BLaER1 treated with 17β-estradiol and CSF1 and Interleukin-3, amounts not matched to agents 10 nM and 100 nM (cell line): ENCODE measurements around the gene BCL7B.
"Not testable (repeated sequence)": the region's sequence is repeated elsewhere in the genome, so short reads cannot be mapped to it uniquely, and the experiment has no call there.

Experiments used
- H3K27ac ChIP-seq, 11 experiments: shearing (Covaris generic); formaldehyde crosslinking; 2 replicates each; pipeline ENCODE4 v1.8.1; 2022
- H3K27me3 ChIP-seq, 11 experiments: shearing (Covaris generic); formaldehyde crosslinking; 2 replicates each; pipeline ENCODE4 v1.8.1; 2022
- H3K36me3 ChIP-seq, 11 experiments: shearing (Covaris generic); formaldehyde crosslinking; 2 replicates each; pipeline ENCODE4 v1.8.1; 2022
- H3K4me1 ChIP-seq, 10 experiments: shearing (Covaris generic); formaldehyde crosslinking; 2 replicates each; pipeline ENCODE4 v1.8.1; 2022
- H3K4me2 ChIP-seq, 11 experiments: shearing (Covaris generic); formaldehyde crosslinking; 2 replicates each; pipeline ENCODE4 v1.8.1; 2022
- H3K4me3 ChIP-seq, 10 experiments: shearing (Covaris generic); formaldehyde crosslinking; 2 replicates each; pipeline ENCODE4 v1.8.1; 2022
- H3K9ac ChIP-seq, 11 experiments: shearing (Covaris generic); formaldehyde crosslinking; 2 replicates each; pipeline ENCODE4 v1.8.1; 2022
- H3K9me3 ChIP-seq, 11 experiments: shearing (Covaris generic); formaldehyde crosslinking; replicated peaks in 1 of 11; 2 replicates each; pipeline ENCODE4 v1.8.1; 2022
- H4K20me1 ChIP-seq, 11 experiments: shearing (Covaris generic); formaldehyde crosslinking; 2 replicates each; pipeline ENCODE4 v1.8.1; 2022
- Cebpa-rat ChIP-seq, 11 experiments: shearing (Covaris generic); IDR thresholded peaks; 2 replicates each; pipeline ENCODE4 v1.8.1; 2022

BCL7B gene

DNA sequence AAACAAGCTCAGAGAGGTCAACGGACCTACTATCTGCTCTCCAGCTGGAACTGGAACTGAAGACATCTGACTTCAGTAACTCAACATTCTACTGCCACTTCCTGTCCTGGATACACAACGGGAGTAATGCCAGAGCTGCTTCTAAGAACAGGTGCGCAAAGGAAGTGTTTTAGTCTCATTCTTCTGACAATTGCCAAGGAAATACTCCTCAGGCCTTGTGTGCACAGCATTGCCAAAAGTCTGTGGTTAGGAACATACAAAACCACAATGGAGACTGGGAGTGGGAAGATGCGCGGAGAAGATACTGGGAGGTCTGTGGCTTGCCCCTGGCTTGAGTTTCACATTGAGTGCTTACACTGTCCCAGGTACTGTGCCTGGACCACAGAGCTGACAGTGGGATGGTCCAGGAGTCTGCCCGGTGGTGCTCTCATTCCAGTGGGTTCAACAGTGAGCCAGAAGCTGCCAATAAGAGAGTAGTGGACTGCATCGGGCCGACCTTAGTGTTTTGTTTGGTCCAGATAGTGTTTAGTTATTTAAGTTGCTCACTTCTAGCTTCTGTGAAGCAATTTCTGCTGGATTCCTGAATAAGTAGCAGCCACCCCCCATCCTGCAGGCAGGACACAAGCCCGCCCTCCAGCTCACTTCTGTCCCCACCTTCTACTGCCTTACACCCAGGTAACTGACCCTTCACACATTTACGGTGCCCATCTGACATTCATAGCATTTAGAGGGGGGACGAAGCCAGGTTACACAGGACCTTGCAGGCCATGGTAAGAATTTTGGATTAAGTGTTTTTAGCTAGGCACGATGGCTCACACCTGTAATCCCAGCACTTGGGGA is 10.6 kb upstream of the BCL7B start:
- no peaks in the 10 kb centered on the region for H3K27me3 ChIP-seq
- H3K9me3 ChIP-seq: no peaks in the 10 kb centered on the region
- H4K20me1 ChIP-seq: peaks cover 0 to 36% (median 22%) of the 10 kb centered on the region in 11 experiments; a peak in 16 of 22 replicates
- H3K4me1 ChIP-seq: peaks cover 6 to 14% (median 8%) of the 10 kb centered on the region in 10 experiments; a peak in 13 of 20 replicates
- no peak overlapping the region for H3K27ac ChIP-seq
- TF ChIP-seq Cebpa-rat (IDR thresholded peaks at IDR 0.05): no peak
- peaks cover 44 to 60% (median 53%) of the 10 kb centered on the region in 11 experiments for H3K36me3 ChIP-seq
- no peak overlapping the region for H3K4me3 ChIP-seq
- H3K4me2 ChIP-seq: peak overlapping the region in 1 of 11 experiments; percentile 4; a peak in 1 of 22 replicates
- H3K9ac ChIP-seq: no peak overlapping the region

DNA sequence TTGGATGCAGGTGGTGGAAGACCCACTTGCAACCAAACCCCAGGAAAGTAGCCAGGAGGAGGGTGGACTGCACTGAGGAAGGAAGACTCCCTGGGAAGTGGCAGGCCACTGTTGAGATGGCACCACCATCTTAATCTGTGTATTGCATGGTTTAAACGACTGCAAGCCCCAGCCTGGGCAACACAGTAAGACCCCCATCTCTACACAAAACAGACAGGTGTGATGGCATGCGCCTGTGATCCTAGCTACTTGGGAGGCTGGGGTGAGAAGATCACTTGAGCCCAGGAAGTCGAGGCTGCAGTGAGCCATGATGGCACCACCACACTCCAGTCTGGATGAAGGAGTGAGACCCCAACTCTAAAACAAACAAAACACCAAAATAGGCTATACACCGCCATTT is 9.7 kb upstream of the BCL7B start:
- Histone ChIP-seq H3K27ac (no peak overlapping the region), H3K27me3 (no peaks in the 10 kb centered on the region), H3K9ac (no peak overlapping the region), H3K4me2 (no peak overlapping the region), H4K20me1 (peaks cover 0 to 28% (median 12%) of the 10 kb centered on the region in 11 experiments; a peak in 13 of 22 replicates), H3K4me3 (no peak overlapping the region), H3K4me1 (peaks cover 6 to 14% (median 8%) of the 10 kb centered on the region in 10 experiments; a peak in 13 of 20 replicates), H3K9me3 (peaks cover 0 to 7% (median 3%) of the 10 kb centered on the region in 11 experiments; a peak in 5 of 22 replicates), H3K36me3 (peaks cover 34 to 51% (median 44%) of the 10 kb centered on the region in 11 experiments)
- TF ChIP-seq Cebpa-rat (IDR thresholded peaks at IDR 0.05): no peak

DNA sequence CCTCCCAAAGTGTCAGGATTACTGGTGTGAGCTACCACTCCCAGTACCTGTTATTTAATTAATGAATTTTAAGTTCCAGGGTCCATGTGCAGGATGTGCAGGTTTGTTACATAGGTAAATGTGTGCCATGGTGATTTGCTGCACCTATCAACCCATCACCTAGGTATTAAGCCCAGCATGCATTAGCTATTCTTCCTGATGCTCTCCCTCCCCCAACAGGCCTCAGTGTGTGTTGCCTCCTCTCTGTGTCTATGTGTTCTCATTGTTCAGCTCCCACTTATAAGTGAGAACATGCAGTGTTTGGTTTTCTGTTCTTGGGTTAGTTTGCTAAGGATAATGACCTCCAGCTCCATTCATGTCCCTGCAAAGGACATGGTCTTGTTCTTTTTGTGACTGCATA is 8.9 kb upstream of the BCL7B start:
- H3K9me3 ChIP-seq, H3K27ac ChIP-seq, H3K27me3 ChIP-seq: not testable (repeated sequence)
- peaks cover 6 to 14% (median 8%) of the 10 kb centered on the region in 10 experiments; a peak in 13 of 20 replicates for H3K4me1 ChIP-seq
- H3K36me3 ChIP-seq: peaks cover 27 to 44% (median 37%) of the 10 kb centered on the region in 11 experiments
- H3K9ac ChIP-seq: peak overlapping the region in 1 of 11 experiments; percentile 54; a peak in 2 of 22 replicates
- peaks cover 0 to 27% (median 12%) of the 10 kb centered on the region in 11 experiments; a peak in 10 of 22 replicates for H4K20me1 ChIP-seq
- 0 out of 20 replicates have a peak overlapping the region, but pooled peaks of 1 of the 10 experiments have one; percentile 18 for H3K4me3 ChIP-seq
- peak overlapping the region; percentile 20 to 78 (median 49); a peak in 19 of 22 replicates for H3K4me2 ChIP-seq

DNA sequence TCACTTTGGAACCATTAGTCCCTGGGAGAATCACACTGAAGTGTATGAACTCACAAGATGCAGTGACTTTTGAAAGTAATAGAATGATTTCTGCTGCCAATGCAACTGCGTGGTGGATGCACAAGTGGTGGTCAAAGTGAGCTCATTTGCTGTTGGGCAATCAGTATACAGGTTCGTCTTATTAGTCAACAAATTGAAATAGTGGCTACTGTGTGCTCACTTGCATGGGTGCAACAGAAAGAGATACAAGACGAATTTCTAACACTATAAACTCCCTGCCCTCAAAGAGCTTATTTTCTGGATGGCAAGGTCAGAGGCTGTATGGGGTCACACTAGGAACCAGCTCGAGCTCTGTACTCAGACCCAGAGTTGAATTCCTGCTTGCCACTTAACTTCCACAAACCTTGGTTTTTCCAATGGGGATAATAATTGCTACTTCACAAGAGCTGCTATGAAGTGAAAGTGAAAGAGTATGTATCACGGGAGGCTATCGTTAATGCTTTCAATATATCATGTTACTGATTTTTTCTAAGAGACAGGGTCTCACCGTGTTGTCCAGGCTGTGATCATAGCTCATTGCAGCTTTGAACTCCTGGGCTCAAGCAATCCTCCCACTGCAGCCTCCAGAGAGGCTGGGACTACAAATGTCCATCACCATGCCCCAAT is 8.3 kb upstream of the BCL7B start:
- Histone ChIP-seq H3K4me3 (peak overlapping the region in 1 of 10 experiments; percentile 18; a peak in 1 of 20 replicates), H3K36me3 (peaks cover 21 to 38% (median 31%) of the 10 kb centered on the region in 11 experiments), H3K27me3 (no peaks in the 10 kb centered on the region), H3K9ac (peak overlapping the region in 3 of 11 experiments; percentile 2 to 54 (median 17); a peak in 4 of 22 replicates), H3K9me3 (peaks cover 0 to 8% (median 3%) of the 10 kb centered on the region in 11 experiments; a peak in 5 of 22 replicates), H4K20me1 (peaks cover 0 to 21% (median 10%) of the 10 kb centered on the region in 11 experiments; a peak in 10 of 22 replicates), H3K27ac (no peak overlapping the region), H3K4me2 (peak overlapping the region; percentile 20 to 78 (median 49); a peak in 20 of 22 replicates), H3K4me1 (peaks cover 6 to 14% (median 8%) of the 10 kb centered on the region in 10 experiments; a peak in 13 of 20 replicates)
- no peak for TF ChIP-seq Cebpa-rat (IDR thresholded peaks at IDR 0.05)

DNA sequence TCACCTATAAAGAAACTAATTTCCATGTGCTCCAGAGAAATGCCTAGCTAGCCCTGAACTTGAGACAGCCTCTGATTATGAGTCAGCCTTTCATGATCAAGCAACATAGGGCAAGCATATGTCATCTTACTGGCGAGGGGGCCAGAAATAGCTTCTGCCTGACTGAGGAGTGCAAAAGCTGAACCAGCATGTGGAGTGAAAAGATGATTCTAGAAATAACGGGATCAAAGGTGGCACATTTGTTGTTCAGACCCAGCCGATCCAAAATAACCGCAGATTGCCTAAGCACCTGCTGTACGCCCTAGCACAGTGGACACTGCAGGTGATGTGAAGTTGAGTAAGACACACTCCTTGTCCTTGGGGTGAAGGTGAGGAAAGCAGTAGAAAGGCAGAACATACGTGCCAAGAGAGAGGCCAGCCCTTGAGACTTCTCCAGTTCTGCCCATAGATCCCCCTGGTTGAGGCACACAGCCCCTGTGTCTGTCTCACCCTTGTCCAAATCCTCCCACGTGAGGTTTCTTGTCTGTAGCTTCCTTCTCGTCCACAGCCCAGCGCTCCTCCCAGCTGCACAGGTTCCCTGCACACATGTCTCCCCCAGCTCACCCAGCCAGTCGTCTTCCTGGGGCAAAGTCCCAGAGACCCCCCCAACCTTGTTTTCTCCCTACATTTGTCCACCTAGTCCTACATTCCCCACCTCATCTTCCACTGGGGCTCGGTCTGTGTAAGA is 2.8 kb upstream of the BCL7B start:
- Histone ChIP-seq H3K4me1 (peaks cover 25 to 42% (median 33%) of the 10 kb centered on the region in 10 experiments), H3K27me3 (no peaks in the 10 kb centered on the region), H3K9ac (0 out of 22 replicates have a peak overlapping the region, but pooled peaks of 3 of the 11 experiments have one; percentile 1 to 31 (median 14)), H3K4me3 (no peak overlapping the region), H3K4me2 (peak overlapping the region in 10 of 11 experiments; percentile 10 to 80 (median 28); a peak in 12 of 22 replicates), H3K27ac (peak overlapping the region in 2 of 11 experiments; percentile 40; a peak in 3 of 22 replicates), H3K9me3 (peaks cover 0 to 8% (median 3%) of the 10 kb centered on the region in 11 experiments; a peak in 5 of 22 replicates), H4K20me1 (peaks cover 13 to 18% (median 16%) of the 10 kb centered on the region in 11 experiments; a peak in 20 of 22 replicates), H3K36me3 (peaks cover 0 to 6% (median 5%) of the 10 kb centered on the region in 11 experiments; a peak in 10 of 22 replicates)
- TF ChIP-seq Cebpa-rat (IDR thresholded peaks at IDR 0.05): no peak

DNA sequence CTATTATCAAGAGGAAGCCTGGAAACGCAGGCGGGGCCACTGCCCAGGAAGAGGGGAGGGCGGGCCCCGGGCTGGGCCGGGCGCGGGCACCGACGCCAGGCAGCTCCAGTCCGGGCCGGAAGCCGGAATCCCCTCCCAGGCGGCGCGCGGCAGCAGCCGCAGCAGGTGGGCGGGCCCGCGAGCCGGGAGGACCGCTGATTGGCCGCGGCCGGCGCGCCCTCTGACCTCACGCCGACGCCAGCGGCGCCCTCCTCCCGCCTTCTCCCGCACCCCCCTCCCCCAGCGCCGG is 438 bp downstream of the BCL7B start:
- H3K27ac ChIP-seq: peak overlapping the region; percentile 96 to 100 (median 99)
- no peak for TF ChIP-seq Cebpa-rat (IDR thresholded peaks at IDR 0.05)

DNA sequence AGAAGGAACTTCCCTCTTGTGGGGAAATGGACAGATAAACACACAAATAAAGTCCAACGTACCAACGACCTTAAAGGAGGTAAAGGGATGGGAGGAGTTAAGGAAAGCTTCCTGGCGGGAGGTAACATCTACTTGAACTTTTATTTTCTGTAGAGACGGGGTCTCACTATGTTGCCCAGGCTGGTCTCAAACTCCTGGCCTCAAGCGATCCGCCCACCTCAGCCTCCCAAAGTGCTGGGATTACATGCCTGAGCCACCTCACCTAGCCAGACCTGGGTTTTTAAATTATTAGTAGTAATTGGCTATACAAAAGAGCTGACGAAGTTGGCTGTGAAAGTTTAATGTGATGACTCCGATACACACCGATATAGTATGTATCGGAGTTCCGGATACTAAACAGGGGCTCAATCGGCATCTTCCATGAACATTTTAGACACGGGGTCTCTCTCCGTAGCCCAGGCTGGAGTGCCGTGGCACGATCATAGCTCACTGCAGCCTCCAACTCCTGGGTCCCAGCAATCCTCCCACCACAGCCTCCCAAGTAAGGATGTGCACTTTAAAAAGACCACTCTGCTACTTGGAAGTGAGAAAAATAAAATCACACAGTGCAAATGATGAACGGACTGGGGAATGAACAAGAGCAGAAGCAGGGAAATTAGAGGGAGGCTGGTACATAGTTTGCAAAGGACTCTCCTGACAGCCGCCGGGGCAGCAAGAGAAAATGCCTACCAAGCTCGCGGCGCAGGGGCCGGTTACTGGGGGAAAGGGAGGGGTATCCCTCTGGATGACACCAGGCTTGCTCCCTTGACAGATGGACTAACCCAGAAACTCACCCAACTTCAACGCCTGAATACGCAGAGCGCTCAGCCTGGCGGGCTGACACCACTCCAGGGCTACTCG is 1.0 kb downstream of the BCL7B start:
- peaks cover 25 to 53% (median 37%) of the 10 kb centered on the region in 10 experiments for H3K4me1 ChIP-seq
- peak overlapping the region; percentile 78 to 95 (median 84) for H3K4me3 ChIP-seq
- TF ChIP-seq Cebpa-rat (IDR thresholded peaks at IDR 0.05): no peak
- H3K27me3 ChIP-seq: no peaks in the 10 kb centered on the region
- H3K36me3 ChIP-seq: peaks cover 29 to 43% (median 41%) of the 10 kb centered on the region in 11 experiments
- H4K20me1 ChIP-seq: peaks cover 23 to 55% (median 53%) of the 10 kb centered on the region in 11 experiments; a peak in 21 of 22 replicates
- no peaks in the 10 kb centered on the region for H3K9me3 ChIP-seq
- H3K4me2 ChIP-seq: peak overlapping the region; percentile 88 to 99 (median 95)
- H3K27ac ChIP-seq: peak overlapping the region; percentile 17 to 100 (median 98); a peak in 21 of 22 replicates
- H3K9ac ChIP-seq: peak overlapping the region; percentile 97 to 100 (median 99)

More for the DNA sequence above, 438 bp downstream of the BCL7B start:
- Histone ChIP-seq H3K9ac (peak overlapping the region; percentile 97 to 100 (median 99)), H3K27me3 (no peaks in the 10 kb centered on the region), H3K4me3 (peak overlapping the region; percentile 78 to 95 (median 84)), H3K4me2 (peak overlapping the region; percentile 88 to 99 (median 95); a peak in 20 of 22 replicates), H3K36me3 (peaks cover 23 to 37% (median 35%) of the 10 kb centered on the region in 11 experiments), H3K9me3 (0 out of 22 replicates have a peak, but pooled peaks cover 0 to 1% (median 0%) of the 10 kb centered on the region in 11 experiments), H4K20me1 (peaks cover 23 to 49% (median 47%) of the 10 kb centered on the region in 11 experiments; a peak in 21 of 22 replicates), H3K4me1 (peaks cover 25 to 53% (median 37%) of the 10 kb centered on the region in 10 experiments)
